HG03060 (cell line): ENCODE measurements around the gene AJM1.
"Not testable (repeated sequence)": the region's sequence is repeated elsewhere in the genome, so short reads cannot be mapped to it uniquely, and the experiment has no call there.

Experiments
- ATAC-seq: cut with Tn5 transposase; IDR thresholded peaks from one replicate; pipeline ENCODE4 v1.9.1; 2021; ENCODE audit warnings: low read depth, moderate number of reproducible peaks; ENCODE audit not compliant: unreplicated experiment

AJM1 gene

GRCh38 chr9:136843159-136843800 is 1.0 kb downstream of the AJM1 start:
- ATAC-seq = not testable (repeated sequence)

GRCh38 chr9:136843801-136844740 is 1.8 kb downstream of the AJM1 start:
- ATAC-seq = not testable (repeated sequence)

GRCh38 chr9:136844761-136845464 is 2.6 kb downstream of the AJM1 start:
- ATAC-seq = no peak

GRCh38 chr9:136845465-136846260 is 3.4 kb downstream of the AJM1 start:
- ATAC-seq = no peak

- no peak for ATAC-seq
Measured at GRCh38 chr9:136846376-136847087, 4.3 kb downstream of the AJM1 start.

GRCh38 chr9:136847088-136847825 is 5.0 kb downstream of the AJM1 start:
- no peak for ATAC-seq

GRCh38 chr9:136847826-136848392 is 5.6 kb downstream of the AJM1 start:
- ATAC-seq = no peak

- no peak for ATAC-seq
Measured at GRCh38 chr9:136848393-136849037, 6.2 kb downstream of the AJM1 start.

- peak; percentile 76 for ATAC-seq
Measured at GRCh38 chr9:136849038-136849959, 7.0 kb downstream of the AJM1 start, which contains the start of gene PHPT1. Gene PHPT1, plus strand, starts transcription at chr9:136849409. Its CDS starts 22 bp downstream, at chr9:136849431.

GRCh38 chr9:136849960-136850865 is 7.9 kb downstream of the AJM1 start:
- no peak for ATAC-seq

GRCh38 chr9:136850866-136851775 is 8.8 kb downstream of the AJM1 start:
- ATAC-seq = no peak

GRCh38 chr9:136851941-136852663 is 9.8 kb downstream of the AJM1 start, which contains the start of gene MAMDC4:
Gene MAMDC4, plus strand, starts transcription at chr9:136852346. Its CDS starts 71 bp downstream, at chr9:136852417.
- no peak for ATAC-seq

GRCh38 chr9:136852664-136853595 is 10.7 kb downstream of the AJM1 start:
- ATAC-seq = no peak
